Measurements from ENCODE around the gene CCND1.

GRCh38 chr11:69617220-69617619 is 23.7 kb upstream of the CCND1 start:
- TF ChIP-seq CTCF (IDR thresholded peaks at IDR 0.05) (no peak), POLR2A (IDR thresholded peaks at IDR 0.05) (no peak)

Measured in right lobe of liver (tissue), 4 donors.